B cell (primary cell): ENCODE measurements around the gene SERPINE1. TPM values are rescaled to one million over a fixed set of nuclear protein-coding genes. Genes with fewer than 3 reads are reported as not detected.

ENCODE experiments used
- ATAC-seq: fragments of 200-7000 bp; cut with Tn5 transposase; one replicate; pipeline ENCODE4 v1.10.0; 2021; ENCODE audit warnings: low read depth, mild to moderate bottlenecking, moderate number of reproducible peaks, moderate library complexity
- CTCF ChIA-PET: fragments of 350-600 bp; sonication (Branson Sonifier 250); formaldehyde crosslinking; loops from one replicate; lab custom pipeline; 2021; ENCODE audit warnings: antibody characterized with exemption, inconsistent platforms; lab: Charles Lee
- POLR2A ChIA-PET: fragments of 350-600 bp; sonication (Branson Sonifier 250); formaldehyde crosslinking; loops from one replicate; lab custom pipeline; 2021; ENCODE audit warnings: antibody characterized with exemption; lab: Charles Lee
- DNase-seq: peaks from one replicate; pipeline ENCODE4 v3.0.0; 2013
- H2AFZ ChIP-seq: 2 replicates; pipeline ENCODE4 v1.6.1; 2012; ENCODE audit warnings: mild to moderate bottlenecking, low read depth, low read length; ENCODE audit not compliant: insufficient read depth, poor library complexity, severe bottlenecking
- H3K27ac ChIP-seq, 2 donors: 1 replicate in 1 of 2; 2 replicates in 1 of 2; pipeline ENCODE4 v1.5.1; 2012 to 2013; ENCODE audit warnings: low read length in 2 of 2, mild to moderate bottlenecking in 2 of 2, moderate library complexity in 1 of 2
- H3K27me3 ChIP-seq, 4 experiments: fragments of 200-600 bp in 1 of 4; sonication (generic) in 1 of 4; replicated peaks in 1 of 4; 1 replicate in 2 of 4; 2 replicates in 2 of 4; pipeline versions ENCODE4 v1.6.1 to v1.7.0; 2013 to 2016; ENCODE audit warnings: low read length in 3 of 4, mild to moderate bottlenecking in 2 of 4, mixed read lengths in 1 of 4, moderate library complexity in 1 of 4; ENCODE audit not compliant: insufficient read depth in 4 of 4, control insufficient read depth in 3 of 4; ENCODE audit errors: control extremely low read depth in 1 of 4
- H3K36me3 ChIP-seq, 2 experiments: replicated peaks in 1 of 2; 1 replicate in 1 of 2; 2 replicates in 1 of 2; pipeline versions ENCODE4 v1.6.1 to v1.7.1; 2013; ENCODE audit warnings: low read length in 1 of 2; ENCODE audit not compliant: insufficient read depth in 2 of 2, control insufficient read depth in 1 of 2; ENCODE audit errors: control extremely low read depth in 1 of 2, extremely low read depth in 1 of 2
- H3K4me1 ChIP-seq, 2 donors: fragments of 200-600 bp in 1 of 2; sonication (generic) in 1 of 2; 1 replicate in 1 of 2; 2 replicates in 1 of 2; pipeline versions ENCODE4 v1.5.1 to v1.6.1; 2013 to 2017; ENCODE audit warnings: low read length in 2 of 2; ENCODE audit not compliant: control insufficient read depth in 2 of 2, insufficient read depth in 2 of 2
- H3K4me2 ChIP-seq: replicated peaks from 2 replicates; pipeline ENCODE3; 2012; ENCODE audit warnings: mild to moderate bottlenecking, low read depth, low read length; ENCODE audit not compliant: poor library complexity, severe bottlenecking
- H3K4me3 ChIP-seq, 5 experiments: fragments of 200-600 bp in 1 of 5; sonication (generic) in 1 of 5; 1 replicate in 3 of 5; 2 replicates in 2 of 5; pipeline versions ENCODE4 v1.5.1 to v1.7.0; 2011 to 2016; ENCODE audit warnings: low read length in 4 of 5, mild to moderate bottlenecking in 4 of 5, low read depth in 2 of 5, control low read depth in 1 of 5, moderate library complexity in 1 of 5; ENCODE audit not compliant: insufficient read depth in 1 of 5; ENCODE audit errors: control extremely low read depth in 1 of 5, extremely low read depth in 1 of 5
- H3K79me2 ChIP-seq: fragments of 200-600 bp; sonication (generic); one replicate; pipeline ENCODE4 v1.6.0; 2016; ENCODE audit warnings: low read length; ENCODE audit not compliant: control insufficient read depth, insufficient read depth
- H3K9ac ChIP-seq: fragments of 200-600 bp; sonication (generic); 2 replicates; pipeline ENCODE4 v1.6.1; 2017; ENCODE audit warnings: mild to moderate bottlenecking, low read length, moderate library complexity
- H3K9me3 ChIP-seq, 3 donors: one replicate each; pipeline versions ENCODE4 v1.6.1 to v1.7.1; 2013; ENCODE audit warnings: low read length in 2 of 3; ENCODE audit not compliant: control insufficient read depth in 2 of 3, insufficient read depth in 1 of 3; ENCODE audit errors: control extremely low read depth in 1 of 3
- H4K20me1 ChIP-seq: 2 replicates; pipeline ENCODE4 v1.6.0; 2012; ENCODE audit warnings: mild to moderate bottlenecking, low read length; ENCODE audit not compliant: insufficient read depth, control insufficient read depth, poor library complexity, severe bottlenecking
- H3K27ac Mint-ChIP-seq: one replicate; pipeline ENCODE4 v1.8.0; 2021; ENCODE audit warnings: mixed read lengths
- H3K27me3 Mint-ChIP-seq: one replicate; pipeline ENCODE4 v1.8.0; 2021; ENCODE audit warnings: mixed read lengths
- H3K4me1 Mint-ChIP-seq: one replicate; pipeline ENCODE4 v1.8.0; 2021; ENCODE audit warnings: mixed read lengths
- H3K4me3 Mint-ChIP-seq: one replicate; pipeline ENCODE4 v1.8.0; 2021; ENCODE audit warnings: mixed read lengths
- H3K9me3 Mint-ChIP-seq: one replicate; pipeline ENCODE4 v1.8.0; 2022; ENCODE audit warnings: mixed read lengths; ENCODE audit not compliant: insufficient read depth
- EZH2 ChIP-seq: IDR thresholded peaks from 2 replicates; pipeline ENCODE4 v1.6.1; 2012; ENCODE audit warnings: borderline replicate concordance, low read depth, mild to moderate bottlenecking, moderate library complexity, low read length; ENCODE audit not compliant: insufficient read depth, poor library complexity, severe bottlenecking
- WGBS: methylation state at CpG from one replicate; pipeline ENCODE4 v1.1.5; 2013; ENCODE audit warnings: missing lambda C conversion rate; ENCODE audit not compliant: insufficient coverage; 5-methylcytosine and 5-hydroxymethylcytosine counted together
- intact Hi-C: fragments of 100-400 bp; cut with micrococcal nuclease; formaldehyde crosslinking; loops from one replicate; pipeline ENCODE4 v1.10.0; 2022
- polyA plus RNA-seq: library from polyadenylated mRNA; depleted of rRNA; stranded (reverse); fragments of >200 nt; gene quantifications from 2 replicates; pipeline ENCODE4 v1.2.3, GENCODE V29; 2012
- total RNA-seq, 2 donors: library from RNA; stranded (reverse); fragments of 120-200 nt in 1 of 2; gene quantifications; 1 replicate in 1 of 2; 2 replicates in 1 of 2; pipeline versions ENCODE4 v1.2.3 to v1.2.4, GENCODE V29; 2013 to 2022
- TF ChIP-seq, protein P1 (sequence below): fragments of 200-600 bp; IDR thresholded peaks from one replicate; pipeline ENCODE4 v1.8.0; 2022; ENCODE audit warnings: antibody characterized with exemption, mild to moderate bottlenecking

Gene SERPINE1
- total and polyA plus RNA-seq, 2 donors (not counting 1 experiment from before 2014, with no cell fraction given), result 0.07 to 0.09 TPM

DNA sequence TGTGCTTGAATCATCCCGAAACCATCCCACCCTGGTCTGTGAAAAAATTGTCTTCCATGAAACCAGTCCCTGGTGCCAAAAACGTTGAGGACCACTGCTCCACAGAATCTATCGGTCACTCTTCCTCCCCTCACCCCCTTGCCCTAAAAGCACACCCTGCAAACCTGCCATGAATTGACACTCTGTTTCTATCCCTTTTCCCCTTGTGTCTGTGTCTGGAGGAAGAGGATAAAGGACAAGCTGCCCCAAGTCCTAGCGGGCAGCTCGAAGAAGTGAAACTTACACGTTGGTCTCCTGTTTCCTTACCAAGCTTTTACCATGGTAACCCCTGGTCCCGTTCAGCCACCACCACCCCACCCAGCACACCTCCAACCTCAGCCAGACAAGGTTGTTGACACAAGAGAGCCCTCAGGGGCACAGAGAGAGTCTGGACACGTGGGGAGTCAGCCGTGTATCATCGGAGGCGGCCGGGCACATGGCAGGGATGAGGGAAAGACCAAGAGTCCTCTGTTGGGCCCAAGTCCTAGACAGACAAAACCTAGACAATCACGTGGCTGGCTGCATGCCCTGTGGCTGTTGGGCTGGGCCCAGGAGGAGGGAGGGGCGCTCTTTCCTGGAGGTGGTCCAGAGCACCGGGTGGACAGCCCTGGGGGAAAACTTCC, 784 bp upstream of the SERPINE1 start:
- no peak for TF ChIP-seq EZH2
- TF ChIP-seq, protein P1, sequence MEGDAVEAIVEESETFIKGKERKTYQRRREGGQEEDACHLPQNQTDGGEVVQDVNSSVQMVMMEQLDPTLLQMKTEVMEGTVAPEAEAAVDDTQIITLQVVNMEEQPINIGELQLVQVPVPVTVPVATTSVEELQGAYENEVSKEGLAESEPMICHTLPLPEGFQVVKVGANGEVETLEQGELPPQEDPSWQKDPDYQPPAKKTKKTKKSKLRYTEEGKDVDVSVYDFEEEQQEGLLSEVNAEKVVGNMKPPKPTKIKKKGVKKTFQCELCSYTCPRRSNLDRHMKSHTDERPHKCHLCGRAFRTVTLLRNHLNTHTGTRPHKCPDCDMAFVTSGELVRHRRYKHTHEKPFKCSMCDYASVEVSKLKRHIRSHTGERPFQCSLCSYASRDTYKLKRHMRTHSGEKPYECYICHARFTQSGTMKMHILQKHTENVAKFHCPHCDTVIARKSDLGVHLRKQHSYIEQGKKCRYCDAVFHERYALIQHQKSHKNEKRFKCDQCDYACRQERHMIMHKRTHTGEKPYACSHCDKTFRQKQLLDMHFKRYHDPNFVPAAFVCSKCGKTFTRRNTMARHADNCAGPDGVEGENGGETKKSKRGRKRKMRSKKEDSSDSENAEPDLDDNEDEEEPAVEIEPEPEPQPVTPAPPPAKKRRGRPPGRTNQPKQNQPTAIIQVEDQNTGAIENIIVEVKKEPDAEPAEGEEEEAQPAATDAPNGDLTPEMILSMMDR, result no peak
- Histone ChIP-seq H3K27ac (no peak overlapping the region), H3K4me3 (peak overlapping the region in 1 of 5 experiments; percentile 1), H2AFZ (peak overlapping the region; percentile 56), H3K79me2 (no peaks in the 10 kb centered on the region), H3K9ac (peak overlapping the region; percentile 30), H3K4me1 (peaks cover 24 to 25% of the 10 kb centered on the region in 2 donors), H3K4me2 (peak overlapping the region; percentile 53), H3K27me3 (peaks cover 0 to 22% (median 7%) of the 10 kb centered on the region in 4 experiments), H3K9me3 (peaks cover 0 to 11% (median 0%) of the 10 kb centered on the region in 3 donors), H3K36me3 (no peaks in the 10 kb centered on the region), H4K20me1 (no peaks in the 10 kb centered on the region)
- peak overlapping the region; percentile 75 for H3K27ac Mint-ChIP-seq
- CTCF ChIA-PET, result interaction anchor here (1.2 to 3.3 kb wide), 4 partner anchors 10 to 67 kb away, joined by 3 to 28 read pairs (median 4); no protein-coding TSS in a partner anchor
- DNase-seq, result no peak
- no peaks in the 10 kb centered on the region for H3K9me3 Mint-ChIP-seq
- peaks cover 46% of the 10 kb centered on the region for H3K4me1 Mint-ChIP-seq
- H3K4me3 Mint-ChIP-seq, result peak overlapping the region; percentile 82
- intact Hi-C loops, result loop anchor here (5.0 kb wide), 1 partner anchor 49 kb away; no protein-coding TSS in a partner anchor
- 14% methylated on average over 11 of the region's 15 CpGs for WGBS
- peak; percentile 73 for ATAC-seq
- H3K27me3 Mint-ChIP-seq, result peaks cover 37% of the 10 kb centered on the region
- POLR2A ChIA-PET, result interaction anchor here (0.6 kb wide), 1 partner anchor 48 kb away, joined by 3 read pairs; no protein-coding TSS in a partner anchor
